ENCODE measurements around the gene OPTN.
"Not testable (repeated sequence)": the region's sequence is repeated elsewhere in the genome, so short reads cannot be mapped to it uniquely, and the experiment has no call there.

The OPTN gene

GRCh38 chr10:13144814-13145213 is 44.9 kb downstream of the OPTN start:
- TF ChIP-seq CTCF (IDR thresholded peaks at IDR 0.05; ENCODE audit: insufficient read depth, low read depth, low read length, missing control alignments): no peak
- no peak overlapping the region for H3K4me3 ChIP-seq (ENCODE audit: low read depth, low read length)
- no peak for DNase-seq (ENCODE audit: low read depth)

- no peak overlapping the region for H3K4me3 ChIP-seq (ENCODE audit: low read depth, low read length)
- no peak for TF ChIP-seq CTCF (IDR thresholded peaks at IDR 0.05; ENCODE audit: insufficient read depth, low read depth, low read length, missing control alignments)
- no peak for DNase-seq (ENCODE audit: low read depth)
Measured at GRCh38 chr10:13146379-13146778, 46.4 kb downstream of the OPTN start.

GRCh38 chr10:13147161-13147560 is 47.2 kb downstream of the OPTN start:
- no peak overlapping the region for H3K4me3 ChIP-seq (ENCODE audit: low read depth, low read length)

GRCh38 chr10:13152296-13152695 is 52.3 kb downstream of the OPTN start:
- no peak overlapping the region for H3K4me3 ChIP-seq (ENCODE audit: low read depth, low read length)
- TF ChIP-seq CTCF (IDR thresholded peaks at IDR 0.05; ENCODE audit: insufficient read depth, low read depth, low read length, missing control alignments): no peak
- no peak for DNase-seq (ENCODE audit: low read depth)

More at GRCh38 chr10:13147161-13147560, 47.2 kb downstream of the OPTN start:
- TF ChIP-seq CTCF (IDR thresholded peaks at IDR 0.05; ENCODE audit: insufficient read depth, low read depth, low read length, missing control alignments): no peak
- no peak for DNase-seq (ENCODE audit: low read depth)

GRCh38 chr10:13155860-13156259 is 55.9 kb downstream of the OPTN start:
- not testable (repeated sequence) for DNase-seq (ENCODE audit: low read depth); H3K4me3 ChIP-seq (ENCODE audit: low read depth, low read length)

- DNase-seq (ENCODE audit: low read depth): no peak
- H3K4me3 ChIP-seq (ENCODE audit: low read depth, low read length): no peak overlapping the region
- TF ChIP-seq CTCF (IDR thresholded peaks at IDR 0.05; ENCODE audit: insufficient read depth, low read depth, low read length, missing control alignments): no peak
Measured at GRCh38 chr10:13158401-13158800, 58.4 kb downstream of the OPTN start.

- peak; percentile 99 for DNase-seq (ENCODE audit: low read depth)
- TF ChIP-seq CTCF (IDR thresholded peaks at IDR 0.05; ENCODE audit: insufficient read depth, low read depth, low read length, missing control alignments): peak; percentile 76
- H3K4me3 ChIP-seq (ENCODE audit: low read depth, low read length): peak within 1 kb of the TSS; percentile 91
Measured at GRCh38 chr10:13160934-13161856, 61.2 kb downstream of the OPTN start, which contains the start of gene MCM10. MCM10 (plus strand) TSS chr10:13161558; CDS start chr10:13164203, 2,645 bp downstream.

Data from GM12865 (cell line).